GM21723 (cell line): Measurements from ENCODE around the gene SF3A2.

ENCODE experiments used
- ATAC-seq: cut with Tn5 transposase; IDR thresholded peaks from one replicate; pipeline ENCODE4 v1.9.1; 2021; ENCODE audit warnings: mild to moderate bottlenecking, moderate library complexity; ENCODE audit not compliant: unreplicated experiment

The SF3A2 gene

DNA sequence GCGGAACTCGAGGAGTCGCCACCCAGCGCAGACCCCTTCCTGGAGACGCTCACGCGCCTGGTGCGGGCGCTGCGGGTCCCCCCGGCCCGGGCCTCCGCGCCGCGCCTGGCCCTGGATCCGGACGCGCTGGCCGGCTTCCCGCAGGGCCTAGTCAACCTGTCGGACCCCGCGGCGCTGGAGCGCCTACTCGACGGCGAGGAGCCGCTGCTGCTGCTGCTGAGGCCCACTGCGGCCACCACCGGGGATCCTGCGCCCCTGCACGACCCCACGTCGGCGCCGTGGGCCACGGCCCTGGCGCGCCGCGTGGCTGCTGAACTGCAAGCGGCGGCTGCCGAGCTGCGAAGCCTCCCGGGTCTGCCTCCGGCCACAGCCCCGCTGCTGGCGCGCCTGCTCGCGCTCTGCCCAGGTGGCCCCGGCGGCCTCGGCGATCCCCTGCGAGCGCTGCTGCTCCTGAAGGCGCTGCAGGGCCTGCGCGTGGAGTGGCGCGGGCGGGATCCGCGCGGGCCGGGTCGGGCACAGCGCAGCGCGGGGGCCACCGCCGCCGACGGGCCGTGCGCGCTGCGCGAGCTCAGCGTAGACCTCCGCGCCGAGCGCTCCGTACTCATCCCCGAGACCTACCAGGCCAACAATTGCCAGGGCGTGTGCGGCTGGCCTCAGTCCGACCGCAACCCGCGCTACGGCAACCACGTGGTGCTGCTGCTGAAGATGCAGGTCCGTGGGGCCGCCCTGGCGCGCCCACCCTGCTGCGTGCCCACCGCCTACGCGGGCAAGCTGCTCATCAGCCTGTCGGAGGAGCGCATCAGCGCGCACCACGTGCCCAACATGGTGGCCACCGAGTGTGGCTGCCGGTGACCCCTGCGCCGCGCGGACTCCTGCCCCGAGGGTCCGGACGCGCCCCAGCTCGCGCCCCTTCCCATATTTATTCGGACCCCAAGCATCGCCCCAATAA lies 14.8 kb downstream of the SF3A2 start:
- ATAC-seq = no peak

DNA sequence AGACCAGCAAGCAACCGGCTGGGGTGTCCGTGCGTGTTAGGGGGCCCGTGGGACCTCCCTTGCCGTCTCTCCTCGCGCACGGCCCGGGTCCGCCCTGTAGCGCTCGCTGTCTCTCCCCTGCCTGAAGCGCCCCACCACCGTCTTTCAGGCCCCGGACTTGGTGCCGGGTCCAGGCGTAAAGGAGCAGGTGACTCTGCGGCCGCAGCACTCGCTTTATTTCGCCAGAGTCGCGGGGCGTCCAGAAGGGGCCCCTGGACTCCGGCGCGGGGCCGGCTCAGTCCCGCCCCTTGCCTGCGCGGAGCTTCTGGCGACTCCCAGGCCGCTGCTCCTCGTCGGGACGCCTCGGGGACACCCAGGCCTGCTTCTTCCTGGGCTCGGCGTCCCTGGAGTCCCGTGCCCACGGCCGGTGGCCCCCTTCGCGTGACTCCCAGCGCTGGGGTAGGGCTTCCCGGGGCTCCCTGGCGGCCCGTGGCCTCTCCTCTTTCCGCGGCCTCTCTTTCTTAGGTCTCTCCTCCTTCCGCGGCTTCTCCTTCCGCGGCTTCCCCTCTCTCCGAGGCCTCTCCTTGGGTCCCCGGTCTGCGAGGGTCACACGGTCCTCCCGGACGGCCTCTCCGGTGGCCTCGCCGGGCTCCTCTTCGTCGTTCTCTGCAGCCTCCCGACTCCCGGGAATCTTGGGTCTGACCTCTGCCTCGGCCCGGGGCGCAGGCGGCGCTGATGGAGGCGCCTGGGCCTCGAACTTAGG lies 15.6 kb downstream of the SF3A2 start:
- ATAC-seq = no peak

DNA sequence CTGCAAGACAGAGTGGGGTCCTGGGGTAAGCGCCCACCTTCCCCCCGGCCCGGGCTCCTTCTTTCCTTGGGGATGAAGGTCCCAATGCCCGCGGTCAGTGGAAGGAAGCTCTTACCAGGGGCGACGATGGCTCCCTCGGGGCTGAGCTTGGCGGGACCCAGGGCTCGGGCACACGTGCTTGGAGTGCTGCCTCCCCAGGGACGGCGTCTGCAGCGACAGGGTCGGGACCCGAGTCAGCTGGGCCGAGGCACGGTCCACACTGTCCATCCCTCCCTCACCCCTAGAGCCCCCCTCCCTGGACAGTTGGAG lies 16.1 kb downstream of the SF3A2 start:
- no peak for ATAC-seq

DNA sequence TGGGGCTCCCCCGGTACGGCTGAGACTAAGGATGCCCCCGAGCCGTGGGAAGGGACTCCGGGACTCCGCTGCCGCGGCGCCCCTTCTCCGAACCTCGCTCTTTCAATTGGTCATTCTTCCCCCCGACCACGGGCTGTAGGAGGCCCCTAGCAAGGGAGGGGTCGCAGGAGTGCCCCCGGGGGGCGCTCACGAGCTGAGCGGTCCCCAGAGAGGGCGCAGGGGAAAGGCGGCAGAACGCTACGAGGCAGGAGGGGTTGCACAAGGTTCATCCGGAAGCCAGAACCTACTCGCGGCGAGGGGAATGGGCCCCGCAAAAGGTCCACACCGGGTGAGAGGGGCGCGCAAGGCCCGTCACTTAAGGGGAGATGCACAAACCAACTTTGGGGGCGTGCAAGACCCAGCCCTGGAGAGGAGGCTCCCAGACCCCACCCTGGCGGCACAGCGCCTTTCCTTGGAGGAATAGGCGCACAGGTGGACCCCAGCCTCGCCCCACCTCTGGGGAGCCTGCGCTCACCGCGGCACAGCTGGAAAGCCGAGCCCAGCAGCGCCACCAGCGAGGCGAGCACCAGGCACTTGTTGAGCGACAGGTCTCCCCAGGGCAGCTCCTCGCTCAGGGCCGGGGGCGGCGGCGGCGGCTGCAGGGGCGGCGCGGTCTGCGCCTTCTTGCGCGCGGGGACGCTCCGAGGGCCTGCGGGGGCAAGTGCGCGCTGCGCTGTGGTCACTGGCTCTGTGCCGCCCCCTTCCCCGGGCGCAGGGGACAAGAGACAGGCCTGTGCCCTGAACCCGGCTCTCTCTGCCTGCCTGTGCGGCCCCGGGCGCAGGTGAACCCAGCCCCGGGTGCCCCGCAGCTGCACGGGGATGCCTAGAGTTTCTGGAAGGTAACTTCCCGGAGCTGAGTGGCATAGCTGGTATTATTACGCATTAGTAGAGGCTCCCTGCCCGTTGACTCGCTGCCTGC lies 16.8 kb downstream of the SF3A2 start:
- no peak for ATAC-seq

DNA sequence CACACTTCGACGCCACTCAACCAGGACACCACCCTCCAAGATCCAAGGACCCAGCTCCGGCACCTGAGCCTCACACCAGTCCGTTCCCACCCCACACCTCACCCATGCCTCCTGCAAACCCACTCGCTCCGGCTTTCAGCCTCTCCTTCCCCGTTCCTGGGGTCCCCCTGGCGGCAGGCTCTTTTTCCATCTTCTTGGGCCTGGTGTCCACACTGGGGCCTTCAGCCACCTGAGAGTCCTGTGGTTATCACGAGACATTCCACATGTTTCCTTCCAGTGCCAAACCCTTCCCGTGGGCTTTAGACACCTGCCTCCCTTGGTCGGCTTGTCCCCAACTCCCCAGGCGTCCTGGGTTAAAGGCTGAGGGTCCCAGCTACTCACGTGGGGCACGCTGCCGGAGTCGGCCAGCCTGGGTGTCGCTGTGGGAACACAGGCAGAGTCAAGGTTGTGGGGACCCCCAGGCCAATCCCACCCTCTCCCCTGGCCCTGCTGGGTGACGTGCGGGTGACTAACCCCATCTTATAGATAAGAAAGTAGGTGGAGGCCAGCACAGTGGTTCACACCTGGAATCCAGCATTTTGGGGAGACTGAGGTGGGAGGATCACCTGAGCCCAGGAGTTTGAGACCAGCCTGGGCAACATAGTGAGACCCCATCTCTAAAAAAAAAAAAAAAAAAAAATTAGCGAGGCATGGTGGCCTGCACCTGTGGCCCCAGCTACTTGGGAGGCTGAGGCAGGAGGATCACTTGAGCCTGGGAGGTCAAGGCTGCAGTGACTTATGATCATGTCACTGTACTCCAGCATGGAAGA lies 17.6 kb downstream of the SF3A2 start:
- ATAC-seq = no peak

DNA sequence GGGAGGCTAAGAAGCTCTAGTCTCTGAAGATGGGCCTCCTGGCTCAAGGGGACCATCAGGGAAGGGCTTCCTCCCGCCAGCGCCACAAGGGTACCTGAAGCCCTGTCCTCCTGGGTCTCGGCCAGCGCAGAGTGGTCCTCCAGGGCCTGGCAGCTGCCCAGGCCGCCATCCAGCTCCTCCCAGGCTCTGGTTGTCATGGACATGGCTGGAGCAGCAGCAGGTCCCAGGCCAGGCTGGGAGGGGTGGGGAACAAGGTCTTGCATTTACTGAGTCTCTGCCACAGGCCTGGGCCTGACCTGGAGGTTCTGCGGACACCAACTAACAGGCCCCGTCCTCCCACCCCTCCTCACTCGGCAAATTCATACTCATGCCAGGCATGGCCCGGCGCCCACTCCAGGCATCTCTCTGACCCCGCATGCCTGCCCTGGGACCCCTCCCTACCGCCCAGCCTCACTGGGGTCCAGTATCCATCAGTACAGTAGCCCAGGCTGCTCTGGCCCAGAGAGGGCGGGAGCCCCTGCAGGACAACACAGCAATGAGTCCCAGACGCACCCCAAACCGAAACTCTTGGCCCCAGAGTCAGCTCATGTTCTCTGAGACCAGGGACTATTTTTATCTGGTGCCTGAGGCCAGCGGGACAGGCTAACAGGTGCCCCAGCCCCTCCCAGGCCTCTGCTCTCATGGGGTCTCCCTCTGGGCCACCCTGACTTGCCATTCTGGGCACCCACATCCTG lies 18.7 kb downstream of the SF3A2 start:
- no peak for ATAC-seq

DNA sequence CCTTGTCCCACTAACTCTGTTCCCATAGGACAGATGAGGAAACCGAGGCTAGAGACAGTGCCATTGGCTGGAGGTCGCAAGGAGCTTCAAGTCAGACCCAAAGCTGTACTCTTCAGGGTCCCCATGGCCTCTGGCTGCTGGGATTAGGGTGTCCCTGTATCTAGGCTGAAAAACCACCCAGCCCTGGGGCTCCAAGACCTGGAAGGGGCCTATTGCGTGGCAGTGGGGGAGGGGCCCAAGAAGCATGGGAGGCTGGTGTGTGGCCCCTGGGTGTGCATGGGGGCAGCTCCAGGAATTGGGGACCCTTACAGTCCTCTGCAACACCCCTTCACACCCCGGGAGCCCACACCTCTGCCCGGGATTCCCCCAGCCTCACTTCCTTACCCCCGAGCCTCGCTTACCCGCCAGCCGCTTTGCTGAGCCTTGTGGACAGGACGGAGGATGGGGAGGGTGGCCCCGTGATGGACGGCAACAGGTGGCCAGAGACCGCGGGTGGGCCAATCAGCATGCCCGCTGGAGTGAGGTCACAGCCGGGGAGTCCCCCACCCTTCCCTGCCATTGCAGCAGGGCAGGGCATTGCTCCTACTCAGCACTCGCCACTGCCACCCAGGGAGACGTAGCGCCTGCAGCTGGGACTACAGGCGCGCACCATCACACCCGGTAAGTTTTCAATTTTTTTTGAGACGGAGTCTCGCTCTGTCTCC lies 19.5 kb downstream of the SF3A2 start, which contains the start of gene JSRP1:
TSS of gene JSRP1 (minus strand) at position 436 of the 704 bp plus-strand sequence. CDS start 1,103 bp downstream, outside the sequence.
- ATAC-seq = no peak

DNA sequence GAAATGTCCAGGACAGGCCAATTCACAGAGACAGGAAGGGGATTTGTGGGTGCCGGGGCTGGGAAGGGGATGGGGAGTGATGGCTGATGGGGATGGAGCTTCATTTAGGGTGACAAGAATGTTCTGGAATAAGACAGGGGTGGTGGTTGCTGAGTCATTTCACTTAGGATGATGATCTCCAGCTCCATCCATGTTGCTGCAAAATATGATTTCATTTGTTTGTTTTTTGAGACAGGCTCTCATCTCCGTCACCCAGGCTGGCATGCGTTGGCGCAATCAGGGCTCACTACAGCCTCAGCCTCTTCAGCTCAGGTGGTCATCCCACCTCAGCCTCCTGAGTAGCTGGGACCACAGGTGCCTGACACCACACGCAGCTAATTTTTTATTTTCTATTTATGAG lies 22.7 kb downstream of the SF3A2 start:
- no peak for ATAC-seq

DNA sequence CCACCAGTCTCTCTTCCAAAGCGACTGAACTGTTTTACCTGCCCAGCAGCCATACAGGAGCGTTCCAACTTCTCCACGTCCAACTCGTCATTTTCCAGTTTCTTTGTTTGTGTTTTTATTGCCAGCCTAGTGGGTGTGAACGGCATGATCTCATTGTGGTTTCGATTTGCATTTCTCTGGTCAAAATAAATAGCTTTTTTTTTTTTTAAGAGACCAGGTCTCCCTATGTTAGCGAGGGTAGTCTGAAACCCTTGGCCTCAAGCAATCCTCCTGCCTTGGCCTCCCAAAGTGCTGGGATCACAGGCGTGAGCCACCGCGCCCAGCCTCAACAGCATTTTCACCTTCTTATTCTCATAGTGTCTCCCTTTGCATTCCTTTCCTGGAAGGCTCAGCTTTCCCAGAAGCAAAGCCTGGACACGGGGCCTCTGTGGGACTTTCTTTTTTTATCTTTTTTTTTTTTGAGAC lies 23.7 kb downstream of the SF3A2 start:
- no peak for ATAC-seq

DNA sequence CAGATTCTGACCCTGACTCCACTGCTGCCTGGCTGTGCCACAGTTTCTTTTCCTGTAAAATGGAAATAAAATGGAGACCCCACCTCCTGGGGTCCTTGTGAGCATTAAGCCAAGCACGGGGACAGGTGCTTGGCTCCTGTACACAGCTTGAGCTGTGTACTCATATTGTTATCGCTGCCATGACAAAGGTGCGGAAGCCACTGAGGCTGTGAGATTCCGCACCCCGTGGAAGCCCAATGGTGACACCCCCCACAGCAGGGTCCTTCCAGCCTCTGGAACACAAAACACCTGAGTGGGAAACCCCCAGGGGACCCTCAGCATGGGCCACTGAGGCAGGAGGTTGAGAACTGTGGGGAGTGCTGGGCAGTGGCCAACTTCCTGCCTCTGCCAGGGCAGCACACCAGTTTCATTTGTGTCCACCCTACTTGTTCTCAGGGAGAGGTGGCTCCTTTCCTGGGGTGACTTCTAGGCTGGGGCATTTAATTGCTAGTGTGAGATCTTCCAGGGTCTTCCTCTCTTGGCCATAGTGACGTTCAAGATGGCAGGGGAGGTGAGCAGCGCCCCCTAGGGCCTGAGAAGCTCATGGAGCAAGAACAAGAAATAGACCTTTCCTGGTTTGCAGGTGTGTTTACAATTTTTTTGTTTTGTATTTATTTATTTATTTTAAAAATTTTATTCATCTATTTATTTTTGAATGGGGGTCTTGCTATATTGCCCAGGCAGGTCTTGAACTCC lies 25.0 kb downstream of the SF3A2 start:
- no peak for ATAC-seq

DNA sequence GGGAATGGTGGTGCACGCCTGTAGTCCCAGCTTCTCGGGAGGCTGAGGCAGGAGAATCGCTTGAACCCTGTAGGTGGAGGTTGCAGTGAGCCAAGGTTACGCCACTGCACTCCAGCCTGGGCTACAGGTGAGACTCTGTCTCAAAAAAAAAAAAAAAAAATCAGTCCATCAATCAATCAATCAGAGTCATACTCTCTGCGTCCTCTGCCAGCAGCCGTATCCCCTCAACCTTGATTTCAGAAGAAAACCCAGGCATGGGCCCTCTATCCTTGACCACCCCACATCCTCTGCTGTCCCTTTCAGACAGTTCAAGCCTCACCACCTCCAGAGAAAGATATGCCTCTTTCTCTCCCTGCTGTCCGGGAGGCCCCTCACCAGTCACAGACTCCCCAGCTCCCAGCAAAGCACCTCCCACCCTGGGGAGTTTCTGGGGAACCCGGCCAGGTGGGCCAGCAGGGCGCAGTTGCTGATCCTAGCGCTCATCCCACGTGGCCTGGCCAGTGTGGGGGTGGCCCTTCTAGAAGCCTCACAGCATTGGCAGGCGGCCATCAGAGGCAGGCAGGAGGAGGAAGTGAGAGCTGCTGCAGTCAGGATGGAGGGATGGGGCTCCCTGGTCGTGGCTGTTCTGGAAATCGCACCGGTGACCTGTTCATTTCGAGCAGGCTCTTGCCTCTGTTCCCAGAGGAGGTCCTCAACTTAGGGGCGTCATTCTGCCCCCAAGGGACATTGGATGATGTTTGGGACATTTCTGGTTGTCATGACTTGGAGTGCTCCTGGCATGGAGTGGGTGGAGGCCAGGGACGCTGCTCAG lies 29.8 kb downstream of the SF3A2 start:
- ATAC-seq = no peak

DNA sequence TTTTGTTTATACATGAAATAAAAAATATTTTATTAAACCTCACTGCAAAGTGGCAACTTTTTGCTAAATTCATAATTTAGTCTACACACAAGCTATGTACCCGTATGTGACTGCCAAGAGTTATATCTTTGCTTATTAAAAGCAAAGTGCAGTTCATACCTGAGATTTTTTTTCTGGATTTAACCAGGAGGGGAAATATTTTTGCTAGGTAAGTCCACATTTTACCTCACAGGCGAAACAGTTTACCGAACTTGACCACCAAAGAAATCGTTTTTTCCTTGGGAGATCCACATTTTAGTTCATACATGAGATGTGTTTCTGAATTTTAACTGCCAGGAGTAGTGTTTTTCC lies 31.8 kb downstream of the SF3A2 start:
- ATAC-seq = no peak

DNA sequence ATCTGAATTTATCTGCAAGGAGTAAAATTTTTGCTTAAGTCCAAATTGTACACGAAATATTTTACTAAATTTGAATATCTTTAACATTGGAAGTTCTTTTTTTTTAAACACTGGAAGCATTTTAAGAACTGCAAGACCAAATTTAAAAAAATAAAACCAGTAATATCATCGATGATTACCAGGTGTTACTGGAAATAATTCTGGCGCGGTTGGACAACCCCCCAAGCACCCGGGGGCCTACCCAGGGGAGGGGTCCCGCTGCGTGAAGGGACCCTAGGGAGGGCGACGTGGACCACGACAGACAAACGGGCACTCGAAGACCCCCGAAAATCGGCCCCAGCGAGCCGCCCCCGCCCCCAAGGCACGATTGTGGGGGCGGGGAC lies 32.2 kb downstream of the SF3A2 start:
- ATAC-seq = no peak

DNA sequence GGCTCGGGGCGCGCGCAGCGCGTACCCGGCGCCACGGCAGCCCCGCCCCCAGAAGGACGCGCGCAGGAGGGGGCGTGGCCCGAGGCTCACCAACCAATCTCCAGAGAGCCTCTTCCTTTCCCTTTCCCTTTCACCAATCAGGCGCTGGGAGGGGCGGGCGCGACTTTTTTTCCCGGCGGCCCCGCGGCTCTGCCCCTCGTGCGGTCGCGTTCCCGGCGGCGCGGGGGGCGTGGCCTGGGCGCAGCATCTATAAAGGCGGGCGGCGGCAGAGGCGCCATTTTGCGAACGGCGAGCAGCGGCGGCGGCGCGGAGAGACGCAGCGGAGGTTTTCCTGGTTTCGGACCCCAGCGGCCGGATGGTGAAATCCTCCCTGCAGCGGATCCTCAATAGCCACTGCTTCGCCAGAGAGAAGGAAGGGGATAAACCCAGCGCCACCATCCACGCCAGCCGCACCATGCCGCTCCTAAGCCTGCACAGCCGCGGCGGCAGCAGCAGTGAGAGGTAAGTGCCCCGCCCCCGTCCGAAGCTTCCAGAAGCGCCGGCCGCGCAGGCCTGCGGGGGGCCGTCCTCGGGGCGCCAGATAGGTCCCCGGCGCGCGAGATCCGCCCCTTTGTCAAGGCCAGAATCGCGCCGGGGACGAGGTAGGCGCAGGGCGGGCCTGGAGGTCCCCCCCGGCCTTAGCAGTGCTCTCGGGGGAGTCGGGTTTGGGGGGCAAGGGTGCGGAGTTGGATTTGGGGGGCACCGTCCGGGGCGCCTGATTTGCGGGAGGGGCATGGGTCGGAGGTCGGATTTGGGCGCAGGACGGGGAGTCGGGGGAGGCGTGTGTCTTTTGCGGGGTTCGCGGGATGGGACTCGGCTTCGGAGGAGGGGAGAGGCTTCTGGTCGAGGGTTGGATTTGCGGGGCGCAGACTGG lies 32.9 kb downstream of the SF3A2 start:
- ATAC-seq = peak; percentile 37

DNA sequence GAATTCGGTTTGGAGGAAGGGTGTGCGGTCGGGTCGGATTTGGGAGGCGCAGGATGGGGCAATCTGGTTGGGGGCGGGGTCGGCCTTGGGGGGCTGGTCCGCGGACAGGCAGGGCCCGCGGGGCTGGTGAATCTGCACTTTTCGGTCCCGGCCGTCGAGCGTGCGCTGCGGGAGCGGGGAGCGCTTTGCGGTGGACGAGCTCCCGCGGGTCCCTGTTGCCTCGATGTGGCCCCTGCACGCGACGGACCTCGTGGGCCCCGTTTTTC lies 33.5 kb downstream of the SF3A2 start:
- no peak for ATAC-seq

DNA sequence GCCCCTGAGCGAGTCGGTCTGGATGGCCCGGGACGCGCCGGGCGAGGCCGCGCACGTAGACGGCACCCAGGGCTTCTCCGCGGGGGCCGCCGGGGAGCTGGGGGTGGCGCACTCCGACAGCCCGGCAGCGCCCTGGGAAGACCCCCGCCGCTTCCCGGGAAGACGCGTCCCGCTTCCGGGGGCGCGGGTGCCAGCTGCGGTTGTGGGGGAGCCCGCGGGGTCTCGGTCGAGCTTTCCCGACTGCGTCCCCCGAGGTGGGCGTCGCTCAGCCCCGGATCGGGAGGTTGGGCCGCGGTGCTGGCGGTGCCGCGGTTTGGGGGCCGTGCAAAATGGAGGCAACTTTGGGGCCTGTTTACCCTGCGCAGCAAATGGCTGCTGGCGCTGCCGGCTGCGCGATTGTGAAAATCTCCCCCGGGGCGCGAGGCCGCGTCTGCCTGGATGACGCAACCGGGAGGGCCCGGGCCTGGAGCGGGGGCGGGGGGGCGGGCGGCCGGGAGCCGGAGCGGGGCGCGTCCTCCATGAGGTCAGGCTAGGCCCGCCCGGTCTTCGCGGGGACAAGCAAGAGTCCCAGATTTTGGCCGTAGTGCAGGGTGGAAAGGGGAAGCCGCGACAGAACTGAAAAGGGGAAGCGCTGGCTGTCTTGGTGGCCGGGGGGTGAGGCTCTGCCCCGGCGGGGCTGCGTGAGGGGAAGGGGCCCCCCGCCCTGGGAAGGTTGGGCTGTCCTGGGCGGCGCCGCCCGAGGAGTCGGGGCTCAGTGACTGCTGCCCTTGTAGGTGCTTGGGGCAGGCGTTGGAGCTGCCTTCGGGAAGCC lies 34.0 kb downstream of the SF3A2 start:
- no peak for ATAC-seq
